DND-41 (cell line): ENCODE data around the gene PODXL.

Source experiments
- CTCF ChIP-seq: IDR thresholded peaks from 2 replicates; pipeline ENCODE4 v1.5.1; 2012; ENCODE audit warnings: borderline replicate concordance, low read length, moderate library complexity, mild to moderate bottlenecking; ENCODE audit not compliant: poor library complexity, severe bottlenecking; ENCODE audit errors: extremely low read depth
- EZH2 ChIP-seq: IDR thresholded peaks from 3 replicates; pipeline ENCODE4 v1.6.1; 2012; ENCODE audit warnings: borderline replicate concordance, low read depth, mild to moderate bottlenecking, moderate library complexity, low read length, inconsistent platforms; ENCODE audit not compliant: severe bottlenecking

DNA sequence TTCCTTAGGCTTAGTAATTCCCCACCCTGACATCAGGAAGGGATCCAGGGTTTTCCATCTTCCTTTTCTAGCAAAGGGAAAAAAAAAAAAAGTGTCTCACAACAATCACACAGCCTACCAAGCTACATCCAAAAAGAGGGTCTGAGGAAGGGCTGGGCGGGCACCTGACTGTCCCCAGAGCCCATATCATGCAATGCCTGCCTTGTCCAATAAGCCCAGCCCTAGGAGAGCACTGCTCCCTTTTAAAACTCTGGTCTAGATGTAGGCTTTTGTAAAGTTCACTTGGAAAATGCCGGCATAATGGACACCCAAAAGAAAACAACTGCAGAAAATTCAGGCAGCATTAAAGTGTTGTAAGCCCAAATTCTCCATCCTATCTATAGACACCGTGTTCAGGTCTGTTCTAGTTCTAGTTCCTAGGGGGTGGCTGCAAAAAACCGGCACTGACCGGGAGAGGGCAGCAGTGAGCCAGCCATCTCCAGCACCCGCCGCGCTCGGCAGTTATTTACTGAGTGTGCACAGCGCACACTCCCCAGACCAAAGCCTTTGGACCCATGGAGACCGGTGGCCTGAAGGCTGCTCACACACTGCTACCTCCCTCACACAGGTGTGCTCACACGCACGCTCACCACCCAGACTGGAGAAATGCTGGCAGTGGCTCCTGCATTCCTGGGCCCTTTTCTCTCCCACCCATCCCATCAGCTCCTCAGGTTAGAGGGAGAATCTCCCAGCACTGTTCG, 48.7 kb downstream of the PODXL start:
- TF ChIP-seq CTCF, result peak; percentile 93
- TF ChIP-seq EZH2, result no peak
